Stimulated activated CD4-positive, alpha-beta T cell treated with anti-CD3 and anti-CD28 coated beads, Interleukin-2, amount 100 ng/mL, for 24 hours (primary cell): ENCODE results near the gene CAD.

Source experiments
- DNase-seq, 2 donors: peaks; one replicate each; pipeline ENCODE4 v3.0.0-alpha.2; 2020

CAD gene

DNA sequence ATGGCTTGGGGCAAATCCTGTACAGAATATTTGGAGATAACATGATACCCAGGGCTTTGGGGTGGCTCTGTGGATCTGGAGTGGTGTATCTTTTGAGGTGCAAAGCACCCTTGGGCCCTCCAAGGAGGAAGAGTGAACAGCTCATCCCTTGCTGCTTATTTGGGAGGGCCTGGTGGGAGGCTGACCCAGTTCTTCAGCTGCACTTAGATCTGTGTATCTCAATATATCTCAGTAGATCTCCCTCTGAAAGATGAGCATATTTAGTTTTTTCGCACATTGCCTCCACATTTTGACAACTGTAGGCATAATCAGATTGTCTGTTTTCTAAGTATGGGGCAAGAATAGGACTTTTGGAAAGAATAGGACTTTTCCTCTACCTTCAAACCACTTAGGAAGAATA lies 67.8 kb downstream of the CAD start:
- no peak for DNase-seq

DNA sequence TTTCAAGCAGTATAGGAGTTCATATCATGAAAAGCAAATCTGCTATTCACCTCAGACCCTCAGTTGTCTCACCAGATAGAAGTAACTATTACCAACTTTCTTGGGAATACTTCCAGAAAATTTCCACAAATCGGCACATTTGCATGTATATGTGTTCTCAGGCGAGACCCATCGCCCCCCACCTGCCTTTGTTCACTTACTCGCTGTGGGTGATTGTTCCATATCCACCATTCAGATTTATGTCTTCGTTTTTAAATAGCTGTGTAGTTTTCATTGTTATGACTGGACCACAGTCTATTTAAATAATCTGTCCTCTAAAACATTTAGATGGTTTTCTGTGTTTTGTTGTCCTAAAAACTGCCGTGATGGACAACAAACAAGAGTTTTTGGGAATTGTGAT lies 68.3 kb downstream of the CAD start:
- no peak for DNase-seq

- DNase-seq: no peak
Measured at GRCh38 chr2:27288610-27289009, 71.4 kb downstream of the CAD start.

GRCh38 chr2:27290549-27290948 lies 73.4 kb downstream of the CAD start:
- no peak for DNase-seq

- no peak for DNase-seq
Measured at GRCh38 chr2:27291865-27292264, 74.7 kb downstream of the CAD start.
